PFSK-1 (cell line): ENCODE measurements around the gene RPS8.

ENCODE experiments used
- FOXP2 ChIP-seq: optimal IDR thresholded peaks from 2 replicates; pipeline ENCODE3; 2011; ENCODE audit warnings: borderline replicate concordance, control low read depth, inconsistent platforms; ENCODE audit not compliant: insufficient read depth; ENCODE audit errors: extremely low read length, extremely low read depth
- POLR2AphosphoS5 ChIP-seq: IDR thresholded peaks from 2 replicates; pipeline ENCODE4 v1.6.1; 2012; ENCODE audit warnings: low read depth, mild to moderate bottlenecking, control low read depth, low read length, moderate library complexity
- REST ChIP-seq, 2 experiments: IDR thresholded peaks; 2 replicates each; pipeline versions ENCODE4 v1.6.1 to v1.8.0; 2011 to 2012; ENCODE audit warnings: low read depth in 2 of 2, low read length in 2 of 2, control low read depth in 1 of 2, inconsistent platforms in 1 of 2, mild to moderate bottlenecking in 1 of 2, moderate library complexity in 1 of 2; ENCODE audit not compliant: insufficient read depth in 1 of 2
- SIN3A ChIP-seq: IDR thresholded peaks from 2 replicates; pipeline ENCODE4 v1.6.1; 2012; ENCODE audit warnings: mild to moderate bottlenecking, low read length, moderate library complexity, borderline replicate concordance; ENCODE audit not compliant: insufficient read depth
- TAF1 ChIP-seq: IDR thresholded peaks from 2 replicates; pipeline ENCODE4 v1.6.1; 2012; ENCODE audit warnings: low read length, control low read depth, borderline replicate concordance; ENCODE audit not compliant: insufficient read depth

RPS8 gene

GRCh38 chr1:44826375-44827196 lies 51.2 kb downstream of the RPS8 start:
- TF ChIP-seq POLR2AphosphoS5, result no peak
- no peak for TF ChIP-seq FOXP2
- TF ChIP-seq TAF1, result no peak
- no peak for TF ChIP-seq SIN3A
- TF ChIP-seq REST (IDR thresholded peaks at IDR 0.05; ENCODE audit: insufficient read depth in 1 of 2, low read depth in 2 of 2, low read length in 2 of 2), result no peak

GRCh38 chr1:44827197-44828002 lies 52.1 kb downstream of the RPS8 start:
- TF ChIP-seq REST (IDR thresholded peaks at IDR 0.05; ENCODE audit: insufficient read depth in 1 of 2, low read depth in 2 of 2, low read length in 2 of 2) (no peak), TAF1 (no peak)

- TF ChIP-seq FOXP2 (no peak), POLR2AphosphoS5 (no peak), SIN3A (no peak), TAF1 (no peak), REST (IDR thresholded peaks at IDR 0.05; ENCODE audit: insufficient read depth in 1 of 2, low read depth in 2 of 2, low read length in 2 of 2) (no peak)
Observed at GRCh38 chr1:44828003-44828651, 52.8 kb downstream of the RPS8 start.
